ENCODE data around the gene SEC23B. TPM values are rescaled to one million over a fixed set of nuclear protein-coding genes. Genes with fewer than 3 reads are reported as not detected.

SEC23B gene
- total and polyA plus RNA-seq, 2 of the 8 experiments (the other 6 are each of a cell fraction or from before 2014, with no cell fraction given) = 53.3 to 62.8 TPM

DNA sequence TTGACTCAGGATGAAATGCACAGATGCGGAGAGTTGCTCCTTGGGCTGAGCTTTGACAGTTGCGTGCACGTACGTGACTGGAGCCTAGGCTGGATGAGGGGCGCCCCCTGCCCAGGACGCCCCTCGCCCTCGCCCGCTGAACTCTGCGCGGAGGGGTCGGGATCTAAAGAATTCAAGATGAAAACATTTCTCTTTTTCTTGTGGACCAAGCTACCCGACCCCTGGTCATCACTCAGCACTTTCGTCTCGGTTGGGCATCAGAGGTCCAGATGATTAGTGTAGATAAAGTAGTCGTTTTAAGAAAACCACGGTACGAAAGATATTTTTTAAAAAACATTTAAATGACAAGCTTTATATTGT lies 80.8 kb downstream of the SEC23B start (continued):
- TF ChIP-seq EP300 (IDR thresholded peaks at IDR 0.05; ENCODE audit: borderline replicate concordance in 1 of 2, low read depth in 2 of 2, low read length in 2 of 2) (no peak), CHD2 (IDR thresholded peaks at IDR 0.05; ENCODE audit: low read length) (no peak), RBBP5 (IDR thresholded peaks at IDR 0.05; ENCODE audit: borderline replicate concordance, low read depth, low read length) (no peak), BRCA1 (IDR thresholded peaks at IDR 0.05; ENCODE audit: low read depth, low read length) (no peak), RNF2 (IDR thresholded peaks at IDR 0.05; ENCODE audit: borderline replicate concordance, low read depth, low read length, missing control alignments, poor library complexity, severe bottlenecking) (no peak)

Measured in H1 (cell line).